HG02610 (cell line): ENCODE measurements around the gene SNAI1.
"Not testable (repeated sequence)": the region's sequence is repeated elsewhere in the genome, so short reads cannot be mapped to it uniquely, and the experiment has no call there.

ENCODE experiments used
- ATAC-seq: cut with Tn5 transposase; IDR thresholded peaks from one replicate; pipeline ENCODE4 v1.9.1; 2021; ENCODE audit warnings: mild to moderate bottlenecking, moderate library complexity; ENCODE audit not compliant: unreplicated experiment

Gene SNAI1

GRCh38 chr20:49961413-49961812 lies 21.4 kb upstream of the SNAI1 start:
- ATAC-seq = no peak

GRCh38 chr20:49964964-49965780 lies 17.6 kb upstream of the SNAI1 start:
- no peak for ATAC-seq

GRCh38 chr20:49965781-49966305 lies 16.9 kb upstream of the SNAI1 start:
- no peak for ATAC-seq

GRCh38 chr20:49966861-49967260 lies 15.9 kb upstream of the SNAI1 start:
- no peak for ATAC-seq

GRCh38 chr20:49969234-49969633 lies 13.5 kb upstream of the SNAI1 start:
- no peak for ATAC-seq

GRCh38 chr20:49969946-49970345 lies 12.8 kb upstream of the SNAI1 start:
- no peak for ATAC-seq

- no peak for ATAC-seq
These were observed 12.3 kb upstream of the SNAI1 start for GRCh38 chr20:49970498-49970897.

- ATAC-seq = no peak
These were observed 8.8 kb upstream of the SNAI1 start for GRCh38 chr20:49973981-49974380.

- ATAC-seq = no peak
These were observed 6.2 kb upstream of the SNAI1 start for GRCh38 chr20:49976542-49976941.

GRCh38 chr20:49977740-49978139 lies 5.0 kb upstream of the SNAI1 start:
- not testable (repeated sequence) for ATAC-seq

GRCh38 chr20:49978685-49979029 lies 4.1 kb upstream of the SNAI1 start:
- ATAC-seq = no peak

GRCh38 chr20:49979030-49979832 lies 3.5 kb upstream of the SNAI1 start:
- ATAC-seq = no peak

- ATAC-seq = no peak
These were observed 2.4 kb upstream of the SNAI1 start for GRCh38 chr20:49980140-49981008.

- ATAC-seq = no peak
These were observed 1.3 kb upstream of the SNAI1 start for GRCh38 chr20:49981218-49982071.

- ATAC-seq = no peak
These were observed 771 bp upstream of the SNAI1 start for GRCh38 chr20:49982072-49982345.

GRCh38 chr20:49983123-49983847 lies 505 bp downstream of the SNAI1 start:
- ATAC-seq = no peak

- no peak for ATAC-seq
These were observed 1.1 kb downstream of the SNAI1 start for GRCh38 chr20:49983848-49984408.

- ATAC-seq = no peak
These were observed 1.8 kb downstream of the SNAI1 start for GRCh38 chr20:49984426-49985153.

- ATAC-seq = no peak
These were observed 2.4 kb downstream of the SNAI1 start for GRCh38 chr20:49985157-49985556.
